Measurements from ENCODE around the gene DLGAP4.
"Not testable (repeated sequence)": the region's sequence is repeated elsewhere in the genome, so short reads cannot be mapped to it uniquely, and the experiment has no call there.

The DLGAP4 gene

GRCh38 chr20:36355469-36356171 lies 49.5 kb downstream of the DLGAP4 start:
- no peak for DNase-seq

- DNase-seq, result no peak
Observed at GRCh38 chr20:36359668-36360406, 53.7 kb downstream of the DLGAP4 start.

GRCh38 chr20:36360429-36360828 lies 54.3 kb downstream of the DLGAP4 start:
- DNase-seq, result no peak

GRCh38 chr20:36361406-36361805 lies 55.3 kb downstream of the DLGAP4 start:
- no peak for DNase-seq

GRCh38 chr20:36362261-36362660 lies 56.1 kb downstream of the DLGAP4 start:
- DNase-seq, result no peak

GRCh38 chr20:36362978-36363713 lies 57.0 kb downstream of the DLGAP4 start:
- DNase-seq, result no peak

- no peak for DNase-seq
Observed at GRCh38 chr20:36364506-36364905, 58.4 kb downstream of the DLGAP4 start.

- no peak for DNase-seq
Observed at GRCh38 chr20:36366623-36367369, 60.7 kb downstream of the DLGAP4 start.

- DNase-seq, result no peak
Observed at GRCh38 chr20:36367370-36367745, 61.2 kb downstream of the DLGAP4 start.

- DNase-seq, result no peak
Observed at GRCh38 chr20:36367907-36368799, 62.0 kb downstream of the DLGAP4 start.

- no peak for DNase-seq
Observed at GRCh38 chr20:36368869-36369268, 62.7 kb downstream of the DLGAP4 start.

- no peak for DNase-seq
Observed at GRCh38 chr20:36369739-36370138, 63.6 kb downstream of the DLGAP4 start.

GRCh38 chr20:36370991-36371790 lies 65.1 kb downstream of the DLGAP4 start:
- no peak for DNase-seq

GRCh38 chr20:36372666-36373065 lies 66.5 kb downstream of the DLGAP4 start:
- no peak for DNase-seq

- no peak for DNase-seq
Observed at GRCh38 chr20:36373089-36373488, 67.0 kb downstream of the DLGAP4 start.

- DNase-seq, result no peak
Observed at GRCh38 chr20:36374995-36375394, 68.9 kb downstream of the DLGAP4 start.

- DNase-seq, result no peak
Observed at GRCh38 chr20:36377348-36378326, 71.5 kb downstream of the DLGAP4 start.

GRCh38 chr20:36378686-36379085 lies 72.5 kb downstream of the DLGAP4 start:
- no peak for DNase-seq

- not testable (repeated sequence) for DNase-seq
Observed at GRCh38 chr20:36379914-36380313, 73.8 kb downstream of the DLGAP4 start.
